GM12891 (cell line): ENCODE data around the gene EPHA2.

Experiments
- DNase-seq: peaks from one replicate; pipeline ENCODE4 v3.0.0; 2011; ENCODE audit warnings: low spot score; ENCODE audit not compliant: insufficient read length
- FAIRE-seq: peaks from 2 replicates; lab custom pipeline; 2011; peaks lifted over from hg19 to GRCh38; lab: Jason Lieb, UNC
- PAX5 ChIP-seq: IDR thresholded peaks from 2 replicates; pipeline ENCODE4 v1.6.1; 2011; ENCODE audit warnings: low read length, moderate library complexity, mild to moderate bottlenecking; ENCODE audit not compliant: insufficient read depth, severe bottlenecking
- POLR2A ChIP-seq: IDR thresholded peaks from 2 replicates; pipeline ENCODE4 v1.6.1; 2011; ENCODE audit warnings: low read depth, low read length, control low read depth
- POLR2AphosphoS5 ChIP-seq: IDR thresholded peaks from 2 replicates; pipeline ENCODE4 v1.6.1; 2011; ENCODE audit warnings: low read depth, low read length, control low read depth
- POU2F2 ChIP-seq: IDR thresholded peaks from 2 replicates; pipeline ENCODE4 v1.6.1; 2011; ENCODE audit warnings: low read depth, mild to moderate bottlenecking, control low read depth, low read length, moderate library complexity
- SPI1 ChIP-seq: IDR thresholded peaks from 2 replicates; pipeline ENCODE4 v1.6.1; 2011; ENCODE audit warnings: low read depth, low read length, control low read depth
- TAF1 ChIP-seq: IDR thresholded peaks from 2 replicates; pipeline ENCODE4 v1.6.1; 2011; ENCODE audit warnings: low read depth, low read length, control low read depth

The EPHA2 gene

GRCh38 chr1:16120407-16120806, 35.5 kb downstream of the EPHA2 start:
- DNase-seq: no peak
- no peak for FAIRE-seq
- TF ChIP-seq SPI1 (no peak), POLR2AphosphoS5 (no peak), PAX5 (no peak), POU2F2 (no peak), POLR2A (no peak), TAF1 (no peak)

DNA sequence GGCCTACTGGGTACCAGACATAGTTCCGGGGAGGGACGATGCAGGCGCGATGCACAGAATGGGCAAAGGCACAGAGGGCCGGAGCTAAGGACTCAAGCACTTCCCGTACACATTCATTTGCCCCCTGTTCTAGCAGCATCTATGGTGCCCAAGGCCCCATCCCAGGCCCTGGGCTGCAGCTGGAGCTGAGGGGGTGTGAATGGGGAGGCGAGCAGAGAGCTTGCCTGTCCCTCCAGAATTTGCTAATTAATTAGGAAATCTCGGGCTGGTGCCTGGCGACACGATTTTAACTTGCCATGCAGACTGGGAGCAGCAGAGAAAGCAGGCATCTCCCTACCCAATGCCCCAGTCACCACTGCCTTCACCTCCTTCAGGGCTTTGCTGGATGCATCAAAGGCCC, 35.9 kb downstream of the EPHA2 start:
- FAIRE-seq (no peak), DNase-seq (no peak)
- no peak for TF ChIP-seq SPI1
- no peak for TF ChIP-seq PAX5
- no peak for TF ChIP-seq POLR2A
- TF ChIP-seq TAF1: no peak
- TF ChIP-seq POU2F2: no peak
- no peak for TF ChIP-seq POLR2AphosphoS5

DNA sequence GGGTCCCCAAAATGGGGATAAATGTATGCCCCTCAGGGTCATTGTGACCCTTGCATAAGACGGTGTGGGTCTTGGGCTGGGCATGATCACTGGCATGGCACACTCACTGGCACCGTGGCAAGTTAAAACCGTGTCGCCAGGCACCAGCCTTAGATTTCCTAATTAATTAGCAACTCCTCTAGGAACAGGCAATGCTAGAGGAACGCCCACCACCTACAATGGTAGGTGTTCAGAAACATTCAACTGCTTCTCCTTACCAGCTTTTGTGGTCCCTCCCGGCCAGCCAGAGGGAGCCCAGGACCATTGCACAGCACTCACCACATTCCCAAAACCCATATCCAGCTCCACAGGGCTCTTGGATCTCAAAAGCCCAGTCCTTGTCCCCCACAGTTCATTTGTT, 36.4 kb downstream of the EPHA2 start:
- DNase-seq (no peak), FAIRE-seq (no peak)
- TF ChIP-seq POU2F2 (no peak), TAF1 (no peak), PAX5 (no peak), POLR2AphosphoS5 (no peak), POLR2A (no peak), SPI1 (no peak)

GRCh38 chr1:16118706-16119105, 37.2 kb downstream of the EPHA2 start:
- TF ChIP-seq POU2F2 (no peak), POLR2A (no peak), SPI1 (no peak), PAX5 (no peak), POLR2AphosphoS5 (no peak), TAF1 (no peak)
- DNase-seq (no peak), FAIRE-seq (no peak)

- TF ChIP-seq TAF1 (no peak), SPI1 (no peak), POLR2A (no peak), POU2F2 (no peak), POLR2AphosphoS5 (no peak), PAX5 (no peak)
- no peak for DNase-seq
- FAIRE-seq: no peak
Observed at GRCh38 chr1:16117936-16118335, 37.9 kb downstream of the EPHA2 start.

DNA sequence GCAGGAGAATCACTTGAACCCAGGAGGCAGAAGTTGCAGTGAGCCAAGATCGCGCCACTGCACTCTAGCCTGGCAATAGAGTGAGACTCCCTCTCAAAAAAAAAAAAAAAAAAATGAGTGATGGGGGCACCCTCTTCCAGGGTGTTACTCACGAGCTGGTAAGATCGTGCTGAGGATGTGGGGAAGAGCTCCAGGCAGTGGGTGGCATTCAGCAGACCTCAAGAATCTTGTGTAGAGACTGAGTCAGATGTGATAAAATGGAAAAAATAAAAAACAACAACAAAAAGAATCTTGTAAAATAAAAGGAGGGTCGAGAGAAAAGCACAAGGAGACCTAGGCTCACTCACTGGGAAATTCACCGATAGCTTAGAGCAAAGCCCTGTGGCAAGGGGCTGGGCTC, 38.5 kb downstream of the EPHA2 start:
- no peak for DNase-seq

DNA sequence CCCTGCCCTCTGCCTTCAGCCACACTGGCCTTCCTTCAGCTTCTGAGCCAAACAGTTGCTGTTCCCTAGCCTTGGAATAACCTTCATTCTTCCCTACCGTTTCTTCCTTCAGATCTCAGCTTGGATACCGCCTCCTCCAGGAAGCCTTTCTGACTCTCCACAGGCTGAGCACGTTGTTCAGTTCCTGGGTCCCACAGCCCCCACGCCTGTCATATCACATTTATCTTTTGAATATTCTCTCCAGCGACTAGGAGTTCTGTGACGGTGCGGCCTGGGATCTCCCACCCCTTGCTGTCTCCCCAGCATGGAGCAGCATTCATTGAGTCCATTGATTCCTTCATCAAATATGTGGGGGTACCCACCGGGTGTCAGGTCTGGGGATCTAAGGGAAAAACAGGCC, 39.2 kb downstream of the EPHA2 start:
- FAIRE-seq (no peak), DNase-seq (no peak)
- TF ChIP-seq TAF1 (no peak), POLR2A (no peak), POLR2AphosphoS5 (no peak), PAX5 (no peak), SPI1 (no peak), POU2F2 (no peak)

More for the DNA sequence above, 38.5 kb downstream of the EPHA2 start:
- no peak for TF ChIP-seq POU2F2
- no peak for TF ChIP-seq POLR2A
- TF ChIP-seq POLR2AphosphoS5: no peak
- no peak for TF ChIP-seq TAF1
- TF ChIP-seq PAX5: no peak
- TF ChIP-seq SPI1: no peak
- FAIRE-seq: no peak

GRCh38 chr1:16116002-16116401, 39.9 kb downstream of the EPHA2 start:
- no peak for FAIRE-seq
- no peak for DNase-seq
- TF ChIP-seq POU2F2: no peak
- TF ChIP-seq POLR2AphosphoS5: no peak
- no peak for TF ChIP-seq PAX5
- no peak for TF ChIP-seq POLR2A
- TF ChIP-seq SPI1: no peak
- TF ChIP-seq TAF1: no peak

- FAIRE-seq (no peak), DNase-seq (no peak)
- TF ChIP-seq PAX5: no peak
- no peak for TF ChIP-seq POU2F2
- no peak for TF ChIP-seq TAF1
- TF ChIP-seq POLR2AphosphoS5: no peak
- TF ChIP-seq SPI1: no peak
- no peak for TF ChIP-seq POLR2A
Observed at GRCh38 chr1:16115468-16115983, 40.3 kb downstream of the EPHA2 start.
